NCI-H1436 treated with DMSO at 0.1 percent for 48 hours (cell line): ENCODE measurements around the gene HGFAC.

Experiments used
- DNase-seq: peaks from one replicate; lab custom pipeline; 2025; lab: John Stamatoyannopoulos, UW

Gene HGFAC

GRCh38 chr4:3473996-3474765 is 32.4 kb downstream of the HGFAC start:
- no peak for DNase-seq

GRCh38 chr4:3475041-3475712 is 33.4 kb downstream of the HGFAC start:
- DNase-seq = no peak

- DNase-seq = no peak
Measured at GRCh38 chr4:3475713-3476260, 34.0 kb downstream of the HGFAC start.

- no peak for DNase-seq
Measured at GRCh38 chr4:3476341-3476747, 34.6 kb downstream of the HGFAC start.

GRCh38 chr4:3476936-3477749 is 35.4 kb downstream of the HGFAC start:
- no peak for DNase-seq

- DNase-seq = no peak
Measured at GRCh38 chr4:3477750-3478430, 36.1 kb downstream of the HGFAC start.

- no peak for DNase-seq
Measured at GRCh38 chr4:3478446-3479357, 36.9 kb downstream of the HGFAC start.

GRCh38 chr4:3479358-3480101 is 37.8 kb downstream of the HGFAC start:
- no peak for DNase-seq

- no peak for DNase-seq
Measured at GRCh38 chr4:3480528-3481112, 38.9 kb downstream of the HGFAC start.

- DNase-seq = no peak
Measured at GRCh38 chr4:3481113-3481531, 39.4 kb downstream of the HGFAC start.

- DNase-seq = no peak
Measured at GRCh38 chr4:3481783-3482393, 40.1 kb downstream of the HGFAC start.

- no peak for DNase-seq
Measured at GRCh38 chr4:3482707-3483106, 40.9 kb downstream of the HGFAC start.

- no peak for DNase-seq
Measured at GRCh38 chr4:3483471-3483921, 41.7 kb downstream of the HGFAC start.

- DNase-seq = no peak
Measured at GRCh38 chr4:3484057-3484973, 42.5 kb downstream of the HGFAC start.

- DNase-seq = no peak
Measured at GRCh38 chr4:3485011-3485791, 43.4 kb downstream of the HGFAC start.

- DNase-seq = no peak
Measured at GRCh38 chr4:3485886-3486540, 44.2 kb downstream of the HGFAC start.
